ENCODE results near the gene AZGP1.
"Not testable (repeated sequence)": the region's sequence is repeated elsewhere in the genome, so short reads cannot be mapped to it uniquely, and the experiment has no call there.

Gene AZGP1

GRCh38 chr7:99949645-99950228, 26.1 kb downstream of the AZGP1 start:
- no peaks in the 10 kb centered on the region for H3K27me3 ChIP-seq
- H3K27ac ChIP-seq, result no peak overlapping the region
- no peak for TF ChIP-seq Cebpa-rat (IDR thresholded peaks at IDR 0.05)
- H3K4me2 ChIP-seq, result no peak overlapping the region
- H3K4me1 ChIP-seq, result no peaks in the 10 kb centered on the region
- H3K36me3 ChIP-seq, result no peaks in the 10 kb centered on the region
- no peaks in the 10 kb centered on the region for H4K20me1 ChIP-seq
- H3K4me3 ChIP-seq, result no peak overlapping the region
- peaks cover 25% of the 10 kb centered on the region for H3K9me3 ChIP-seq
- no peak overlapping the region for H3K9ac ChIP-seq

- Histone ChIP-seq H4K20me1 (no peaks in the 10 kb centered on the region), H3K4me1 (peaks cover 11% of the 10 kb centered on the region), H3K4me2 (no peak overlapping the region), H3K36me3 (no peaks in the 10 kb centered on the region), H3K9me3 (peaks cover 25% of the 10 kb centered on the region), H3K27ac (no peak overlapping the region), H3K27me3 (no peaks in the 10 kb centered on the region), H3K9ac (no peak overlapping the region), H3K4me3 (no peak overlapping the region)
- TF ChIP-seq Cebpa-rat (IDR thresholded peaks at IDR 0.05), result no peak
Measured at GRCh38 chr7:99947608-99948007, 28.2 kb downstream of the AZGP1 start.

GRCh38 chr7:99944497-99945070, 31.2 kb downstream of the AZGP1 start:
- H3K9ac ChIP-seq, result no peak overlapping the region
- H3K27me3 ChIP-seq, result no peaks in the 10 kb centered on the region
- H3K4me3 ChIP-seq, result no peak overlapping the region
- no peaks in the 10 kb centered on the region for H3K36me3 ChIP-seq
- TF ChIP-seq Cebpa-rat (IDR thresholded peaks at IDR 0.05), result no peak
- no peak overlapping the region for H3K27ac ChIP-seq
- peaks cover 11% of the 10 kb centered on the region for H3K4me1 ChIP-seq
- 0 out of 2 replicates have a peak, but pooled peaks cover 2% of the 10 kb centered on the region for H3K9me3 ChIP-seq
- peak overlapping the region; percentile 54 for H3K4me2 ChIP-seq
- H4K20me1 ChIP-seq, result no peaks in the 10 kb centered on the region

GRCh38 chr7:99943641-99944496, 32.0 kb downstream of the AZGP1 start:
- H3K27ac ChIP-seq, result no peak overlapping the region
- no peaks in the 10 kb centered on the region for H3K27me3 ChIP-seq
- H3K4me3 ChIP-seq, result no peak overlapping the region
- no peak overlapping the region for H3K9ac ChIP-seq
- TF ChIP-seq Cebpa-rat (IDR thresholded peaks at IDR 0.05), result no peak
- peak overlapping the region; percentile 54 for H3K4me2 ChIP-seq
- peaks cover 4% of the 10 kb centered on the region for H3K9me3 ChIP-seq
- no peaks in the 10 kb centered on the region for H4K20me1 ChIP-seq
- H3K36me3 ChIP-seq, result no peaks in the 10 kb centered on the region
- H3K4me1 ChIP-seq, result peaks cover 11% of the 10 kb centered on the region

- Histone ChIP-seq H3K27me3 (no peaks in the 10 kb centered on the region), H4K20me1 (no peaks in the 10 kb centered on the region), H3K27ac (no peak overlapping the region), H3K36me3 (no peaks in the 10 kb centered on the region), H3K9me3 (peaks cover 11% of the 10 kb centered on the region), H3K4me1 (no peaks in the 10 kb centered on the region), H3K4me3 (no peak overlapping the region), H3K9ac (no peak overlapping the region), H3K4me2 (no peak overlapping the region)
- no peak for TF ChIP-seq Cebpa-rat (IDR thresholded peaks at IDR 0.05)
Measured at GRCh38 chr7:99938296-99938695, 37.5 kb downstream of the AZGP1 start.

GRCh38 chr7:99935009-99935408, 40.8 kb downstream of the AZGP1 start:
- not testable (repeated sequence) for H3K27ac ChIP-seq, H4K20me1 ChIP-seq, H3K9ac ChIP-seq, H3K4me3 ChIP-seq, H3K4me1 ChIP-seq, H3K36me3 ChIP-seq, H3K4me2 ChIP-seq, H3K27me3 ChIP-seq
- H3K9me3 ChIP-seq, result peaks cover 11% of the 10 kb centered on the region

GRCh38 chr7:99930376-99930775, 45.5 kb downstream of the AZGP1 start:
- H3K4me2 ChIP-seq, result no peak overlapping the region
- no peak for TF ChIP-seq Cebpa-rat (IDR thresholded peaks at IDR 0.05)
- peaks cover 14% of the 10 kb centered on the region for H3K4me1 ChIP-seq
- no peaks in the 10 kb centered on the region for H3K9me3 ChIP-seq
- H3K27ac ChIP-seq, result no peak overlapping the region
- H4K20me1 ChIP-seq, result no peaks in the 10 kb centered on the region
- no peak overlapping the region for H3K4me3 ChIP-seq
- peaks cover 16% of the 10 kb centered on the region; the same call in 1 of the 2 replicates for H3K27me3 ChIP-seq
- no peak overlapping the region for H3K9ac ChIP-seq
- H3K36me3 ChIP-seq, result no peaks in the 10 kb centered on the region

GRCh38 chr7:99929730-99930053, 46.1 kb downstream of the AZGP1 start:
- no peaks in the 10 kb centered on the region for H3K36me3 ChIP-seq
- no peak overlapping the region for H3K27ac ChIP-seq
- H3K4me1 ChIP-seq, result peaks cover 14% of the 10 kb centered on the region
- peak overlapping the region; percentile 70 for H3K4me2 ChIP-seq
- no peak overlapping the region for H3K9ac ChIP-seq
- H3K27me3 ChIP-seq, result peaks cover 16% of the 10 kb centered on the region; the same call in 1 of the 2 replicates
- H3K4me3 ChIP-seq, result no peak overlapping the region
- no peak for TF ChIP-seq Cebpa-rat (IDR thresholded peaks at IDR 0.05)
- H4K20me1 ChIP-seq, result no peaks in the 10 kb centered on the region
- H3K9me3 ChIP-seq, result no peaks in the 10 kb centered on the region

GRCh38 chr7:99928994-99929729, 46.7 kb downstream of the AZGP1 start, which contains the start of gene GJC3:
GJC3 (minus strand) TSS chr7:99929620; CDS start chr7:99929620, 0 bp downstream.
- Histone ChIP-seq H4K20me1 (no peaks in the 10 kb centered on the region), H3K27me3 (peaks cover 16% of the 10 kb centered on the region; the same call in 1 of the 2 replicates), H3K4me2 (peak within 1 kb of the TSS; percentile 70), H3K4me1 (peaks cover 14% of the 10 kb centered on the region), H3K36me3 (no peaks in the 10 kb centered on the region), H3K4me3 (peak within 1 kb of the TSS; percentile 52), H3K9me3 (no peaks in the 10 kb centered on the region), H3K27ac (no peak within 1 kb of the TSS), H3K9ac (peak within 1 kb of the TSS; percentile 23; the same call in 1 of the 2 replicates)
- TF ChIP-seq Cebpa-rat (IDR thresholded peaks at IDR 0.05), result no peak
